ENCODE results near the gene TMEM134. TPM values are rescaled to one million over a fixed set of nuclear protein-coding genes. Genes with fewer than 3 reads are reported as not detected.

TMEM134 gene
- total and polyA plus RNA-seq, 9 of the 15 experiments (the other 6 are each of a cell fraction or from before 2014, with no cell fraction given), result 0.63 to 48.4 (median 10.7) TPM

DNA sequence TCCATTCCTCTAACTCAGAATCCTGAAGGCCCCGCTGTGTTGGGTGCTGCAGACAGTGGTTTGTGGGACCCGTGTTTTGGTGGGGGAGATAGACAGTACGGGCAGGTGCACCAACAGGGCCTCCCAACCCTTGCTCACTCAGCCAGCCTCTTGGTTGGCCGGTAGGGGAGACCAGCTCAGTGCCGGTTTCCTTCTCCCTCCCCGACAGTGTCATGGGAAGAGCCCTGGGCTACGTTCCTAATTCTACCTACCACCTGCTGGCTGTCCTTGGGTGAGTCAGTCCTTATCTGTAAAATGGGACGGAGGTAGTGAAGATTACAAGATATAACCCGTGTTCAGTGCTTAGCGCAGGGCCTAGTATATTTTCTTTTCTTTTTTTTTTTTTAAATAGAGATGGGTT lies 5.9 kb downstream of the TMEM134 start:
- ChIA-PET POLR2A (interaction anchor here (0.6 to 1.8 kb wide), 5 partner anchors 12 to 1232 kb away, joined by 3 to 5 read pairs (median 4); partner anchors contain the start of genes AIP and RPS6KB2), CTCF (ENCODE audit: low intra/inter-chr PET ratio) (no interaction called here)
- Histone ChIP-seq H3K9ac (ENCODE audit: insufficient read depth in 1 of 2, low read depth in 2 of 2, low read length in 2 of 2) (peak overlapping the region; percentile 78 to 82; a peak in 3 of 4 replicates), H3K27ac (ENCODE audit: extremely low read depth, low read depth, low read length) (peak overlapping the region; percentile 86), H3K9me3 (replicated peaks; ENCODE audit: control insufficient read depth, insufficient read depth, low read depth, low read length) (no peaks in the 10 kb centered on the region), H3K36me3 (ENCODE audit: control insufficient read depth, insufficient read depth, low read length) (no peaks in the 10 kb centered on the region), H3K4me2 (ENCODE audit: insufficient read depth, low read length) (peak overlapping the region; percentile 80), H2AFZ (ENCODE audit: low read depth, low read length) (peak overlapping the region; percentile 84), H3K27me3 (ENCODE audit: control insufficient read depth in 2 of 2, insufficient read depth in 2 of 2, low read length in 2 of 2) (no peaks in the 10 kb centered on the region), H3K79me2 (ENCODE audit: control insufficient read depth, insufficient read depth, low read length) (peaks cover 8% of the 10 kb centered on the region), H3K4me3 (no peak overlapping the region), H4K20me1 (replicated peaks; ENCODE audit: control insufficient read depth, insufficient read depth, low read length) (no peaks in the 10 kb centered on the region), H3K9me1 (ENCODE audit: control insufficient read depth, insufficient read depth, low read length) (no peaks in the 10 kb centered on the region), H3K4me1 (replicated peaks in 1 of 2; ENCODE audit: control insufficient read depth in 2 of 2, insufficient read depth in 2 of 2, low read length in 2 of 2) (peaks cover 18 to 45% of the 10 kb centered on the region in 2 experiments; a peak in 4 of 5 replicates)
- intact Hi-C loops (cut with micrococcal nuclease), result no loop called here
- in situ Hi-C loops (cut with MboI), result no loop called here
- ATAC-seq (peak; percentile 44), DNase-seq (ENCODE audit: extremely low read depth in 1 of 4, low spot score in 3 of 4) (peak; percentile 49 to 73 (median 56)), FAIRE-seq (peak; percentile 23)
- WGBS (ENCODE audit: insufficient coverage, low coverage, missing lambda C conversion rate), result 12% methylated on average over 10 of the region's 10 CpGs
- BruUV-seq (replicated peaks), result no TSS peak
- TF ChIP-seq, protein P1, sequence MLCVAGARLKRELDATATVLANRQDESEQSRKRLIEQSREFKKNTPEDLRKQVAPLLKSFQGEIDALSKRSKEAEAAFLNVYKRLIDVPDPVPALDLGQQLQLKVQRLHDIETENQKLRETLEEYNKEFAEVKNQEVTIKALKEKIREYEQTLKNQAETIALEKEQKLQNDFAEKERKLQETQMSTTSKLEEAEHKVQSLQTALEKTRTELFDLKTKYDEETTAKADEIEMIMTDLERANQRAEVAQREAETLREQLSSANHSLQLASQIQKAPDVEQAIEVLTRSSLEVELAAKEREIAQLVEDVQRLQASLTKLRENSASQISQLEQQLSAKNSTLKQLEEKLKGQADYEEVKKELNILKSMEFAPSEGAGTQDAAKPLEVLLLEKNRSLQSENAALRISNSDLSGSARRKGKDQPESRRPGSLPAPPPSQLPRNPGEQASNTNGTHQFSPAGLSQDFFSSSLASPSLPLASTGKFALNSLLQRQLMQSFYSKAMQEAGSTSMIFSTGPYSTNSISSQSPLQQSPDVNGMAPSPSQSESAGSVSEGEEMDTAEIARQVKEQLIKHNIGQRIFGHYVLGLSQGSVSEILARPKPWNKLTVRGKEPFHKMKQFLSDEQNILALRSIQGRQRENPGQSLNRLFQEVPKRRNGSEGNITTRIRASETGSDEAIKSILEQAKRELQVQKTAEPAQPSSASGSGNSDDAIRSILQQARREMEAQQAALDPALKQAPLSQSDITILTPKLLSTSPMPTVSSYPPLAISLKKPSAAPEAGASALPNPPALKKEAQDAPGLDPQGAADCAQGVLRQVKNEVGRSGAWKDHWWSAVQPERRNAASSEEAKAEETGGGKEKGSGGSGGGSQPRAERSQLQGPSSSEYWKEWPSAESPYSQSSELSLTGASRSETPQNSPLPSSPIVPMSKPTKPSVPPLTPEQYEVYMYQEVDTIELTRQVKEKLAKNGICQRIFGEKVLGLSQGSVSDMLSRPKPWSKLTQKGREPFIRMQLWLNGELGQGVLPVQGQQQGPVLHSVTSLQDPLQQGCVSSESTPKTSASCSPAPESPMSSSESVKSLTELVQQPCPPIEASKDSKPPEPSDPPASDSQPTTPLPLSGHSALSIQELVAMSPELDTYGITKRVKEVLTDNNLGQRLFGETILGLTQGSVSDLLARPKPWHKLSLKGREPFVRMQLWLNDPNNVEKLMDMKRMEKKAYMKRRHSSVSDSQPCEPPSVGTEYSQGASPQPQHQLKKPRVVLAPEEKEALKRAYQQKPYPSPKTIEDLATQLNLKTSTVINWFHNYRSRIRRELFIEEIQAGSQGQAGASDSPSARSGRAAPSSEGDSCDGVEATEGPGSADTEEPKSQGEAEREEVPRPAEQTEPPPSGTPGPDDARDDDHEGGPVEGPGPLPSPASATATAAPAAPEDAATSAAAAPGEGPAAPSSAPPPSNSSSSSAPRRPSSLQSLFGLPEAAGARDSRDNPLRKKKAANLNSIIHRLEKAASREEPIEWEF (CRISPR knock-in tag; IDR thresholded peaks at IDR 0.05), result no peak
- TF ChIP-seq ZNF12 (CRISPR knock-in tag; IDR thresholded peaks at IDR 0.05) (no peak), SMARCE1 (IDR thresholded peaks at IDR 0.05) (peak; percentile 44; the same call in 1 of the 2 replicates), TCF3 (CRISPR knock-in tag; IDR thresholded peaks at IDR 0.05) (0 out of 2 replicates have a peak, but pooled peaks have one; percentile 10), RCOR1 (IDR thresholded peaks at IDR 0.05; ENCODE audit: borderline replicate concordance in 1 of 2, low read depth in 2 of 2, low read length in 2 of 2) (peak in 1 of 2 experiments; percentile 57; a peak in 1 of 4 replicates), CREB1 (IDR thresholded peaks at IDR 0.05) (no peak), CREB1 (CRISPR knock-in tag; IDR thresholded peaks at IDR 0.05) (no peak), CBX8 (IDR thresholded peaks at IDR 0.05; ENCODE audit: borderline replicate concordance, extremely low read depth, low read depth, low read length, poor library complexity, severe bottlenecking) (no peak), ESRRA (IDR thresholded peaks at IDR 0.05; ENCODE audit: borderline replicate concordance, low read depth) (peak; percentile 66; the same call in 1 of the 2 replicates), NFE2L1 (tag; IDR thresholded peaks at IDR 0.05; ENCODE audit: borderline replicate concordance, low read depth) (no peak), FOXM1 (IDR thresholded peaks at IDR 0.05; ENCODE audit: low read depth) (no peak), FOXM1 (CRISPR knock-in tag; IDR thresholded peaks at IDR 0.05; ENCODE audit: low read depth) (0 out of 2 replicates have a peak, but pooled peaks have one; percentile 19), CREM (IDR thresholded peaks at IDR 0.05; ENCODE audit: low read depth) (peak; percentile 49), VEZF1 (CRISPR knock-in tag; IDR thresholded peaks at IDR 0.05) (no peak)
- TF ChIP-seq, protein P2, sequence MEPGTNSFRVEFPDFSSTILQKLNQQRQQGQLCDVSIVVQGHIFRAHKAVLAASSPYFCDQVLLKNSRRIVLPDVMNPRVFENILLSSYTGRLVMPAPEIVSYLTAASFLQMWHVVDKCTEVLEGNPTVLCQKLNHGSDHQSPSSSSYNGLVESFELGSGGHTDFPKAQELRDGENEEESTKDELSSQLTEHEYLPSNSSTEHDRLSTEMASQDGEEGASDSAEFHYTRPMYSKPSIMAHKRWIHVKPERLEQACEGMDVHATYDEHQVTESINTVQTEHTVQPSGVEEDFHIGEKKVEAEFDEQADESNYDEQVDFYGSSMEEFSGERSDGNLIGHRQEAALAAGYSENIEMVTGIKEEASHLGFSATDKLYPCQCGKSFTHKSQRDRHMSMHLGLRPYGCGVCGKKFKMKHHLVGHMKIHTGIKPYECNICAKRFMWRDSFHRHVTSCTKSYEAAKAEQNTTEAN (CRISPR knock-in tag; IDR thresholded peaks at IDR 0.05), result 0 out of 2 replicates have a peak, but pooled peaks have one; percentile 41

Measured in K562 (cell line).